MM.1S (cell line): ENCODE measurements around the gene ALDH3B1.

Source experiments
- DNase-seq: peaks from one replicate; pipeline ENCODE4 v3.0.0-alpha.2; 2015
- H2AFZ ChIP-seq: fragments of 300-600 bp; sonication (generic); 2 replicates; pipeline ENCODE4 v1.6.0; 2016; ENCODE audit warnings: antibody characterized with exemption, low read length
- H3F3A ChIP-seq: fragments of 300-600 bp; sonication (generic); 2 replicates; pipeline ENCODE4 v1.6.1; 2016; ENCODE audit warnings: mild to moderate bottlenecking, antibody characterized with exemption, low read length, moderate library complexity, mixed read lengths; ENCODE audit not compliant: insufficient read depth
- H3K27ac ChIP-seq: fragments of 300-600 bp; sonication (generic); 2 replicates; pipeline ENCODE4 v1.5.1; 2016; ENCODE audit warnings: mild to moderate bottlenecking, low read length
- H3K27me3 ChIP-seq: fragments of 300-600 bp; sonication (generic); replicated peaks from 2 replicates; pipeline ENCODE4 v1.6.0; 2016; ENCODE audit warnings: low read length; ENCODE audit not compliant: insufficient read depth
- H3K36me3 ChIP-seq: fragments of 300-600 bp; sonication (generic); replicated peaks from 2 replicates; pipeline ENCODE4 v1.6.1; 2016; ENCODE audit warnings: mild to moderate bottlenecking, low read length, mixed read lengths; ENCODE audit not compliant: insufficient read depth
- H3K4me1 ChIP-seq: fragments of 300-600 bp; sonication (generic); 2 replicates; pipeline ENCODE4 v1.6.1; 2016; ENCODE audit warnings: low read length, mixed read lengths
- H3K4me2 ChIP-seq: fragments of 300-600 bp; sonication (generic); 2 replicates; pipeline ENCODE4 v1.6.0; 2016; ENCODE audit warnings: low read depth, low read length
- H3K4me3 ChIP-seq: fragments of 300-600 bp; sonication (generic); 2 replicates; pipeline ENCODE4 v1.5.1; 2016; ENCODE audit warnings: low read length, mixed read lengths
- H3K79me2 ChIP-seq: fragments of 300-600 bp; sonication (generic); 2 replicates; pipeline ENCODE4 v1.6.1; 2016; ENCODE audit warnings: mixed run types, low read length, mixed read lengths
- H3K9ac ChIP-seq: fragments of 300-600 bp; sonication (generic); 2 replicates; pipeline ENCODE4 v1.6.1; 2016; ENCODE audit warnings: low read length, mixed read lengths
- H3K9me2 ChIP-seq: fragments of 300-600 bp; sonication (generic); replicated peaks from 2 replicates; pipeline ENCODE4 v1.6.1; 2016; ENCODE audit warnings: mild to moderate bottlenecking, low read length, mixed read lengths; ENCODE audit not compliant: insufficient read depth
- H3K9me3 ChIP-seq: fragments of 300-600 bp; sonication (generic); replicated peaks from 2 replicates; pipeline ENCODE4 v1.6.1; 2016; ENCODE audit warnings: mild to moderate bottlenecking, low read length, mixed read lengths; ENCODE audit not compliant: insufficient read depth
- H4K20me1 ChIP-seq: fragments of 300-600 bp; sonication (generic); 2 replicates; pipeline ENCODE4 v1.6.1; 2016; ENCODE audit warnings: mild to moderate bottlenecking, low read length, moderate library complexity, mixed read lengths; ENCODE audit not compliant: insufficient read depth
- CTCF ChIP-seq: fragments of 300-600 bp; sonication (generic); IDR thresholded peaks from 2 replicates; pipeline ENCODE4 v1.5.1; 2016; ENCODE audit warnings: antibody characterized with exemption, low read length, mixed read lengths
- EZH2 ChIP-seq: fragments of 300-600 bp; sonication (generic); optimal IDR thresholded peaks from 2 replicates; pipeline ENCODE3; 2017; ENCODE audit warnings: low read depth, mild to moderate bottlenecking, antibody characterized with exemption, low read length, mixed read lengths
- EZH2phosphoT487 ChIP-seq: fragments of 300-600 bp; sonication (generic); IDR thresholded peaks from 2 replicates; pipeline ENCODE4 v1.6.1; 2018; ENCODE audit warnings: antibody characterized with exemption, low read length

ALDH3B1 gene

DNA sequence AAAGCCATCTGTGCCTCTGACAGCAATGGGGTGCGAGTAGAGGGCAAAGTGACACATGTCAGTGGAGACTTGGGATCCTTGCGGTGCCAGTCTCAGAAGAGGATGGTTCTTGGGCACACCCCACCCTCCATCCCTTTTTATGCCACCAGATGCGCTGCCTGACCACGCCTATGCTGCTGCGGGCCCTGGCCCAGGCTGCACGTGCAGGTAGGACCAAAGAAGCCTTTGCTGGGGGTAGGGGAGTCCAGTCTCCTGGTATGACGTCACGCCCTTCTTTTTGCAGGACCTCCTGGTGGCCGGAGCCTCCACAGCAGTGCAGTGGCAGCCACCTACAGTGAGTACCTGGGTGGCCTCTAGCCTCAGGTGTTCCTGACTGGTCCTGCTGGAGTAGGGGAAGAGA is 21.9 kb downstream of the ALDH3B1 start:
- Histone ChIP-seq H3K4me1 (peaks cover 11% of the 10 kb centered on the region), H3K9ac (no peak overlapping the region; the same call in 1 of the 2 replicates), H4K20me1 (no peaks in the 10 kb centered on the region), H2AFZ (no peak overlapping the region), H3F3A (peaks cover 3% of the 10 kb centered on the region), H3K9me2 (no peaks in the 10 kb centered on the region), H3K27me3 (no peaks in the 10 kb centered on the region), H3K79me2 (peaks cover 53% of the 10 kb centered on the region), H3K4me2 (peak overlapping the region; percentile 62; the same call in 1 of the 2 replicates), H3K4me3 (no peak overlapping the region), H3K9me3 (no peaks in the 10 kb centered on the region), H3K27ac (no peak overlapping the region), H3K36me3 (0 out of 2 replicates have a peak, but pooled peaks cover 2% of the 10 kb centered on the region)
- no peak for DNase-seq
- TF ChIP-seq EZH2phosphoT487 = no peak
- TF ChIP-seq CTCF = no peak
- TF ChIP-seq EZH2 = no peak

- Histone ChIP-seq H3K27ac (no peak overlapping the region), H3K9me2 (no peaks in the 10 kb centered on the region), H4K20me1 (no peaks in the 10 kb centered on the region), H3K9ac (no peak overlapping the region), H3K4me2 (no peak overlapping the region), H2AFZ (no peak overlapping the region), H3K4me3 (no peak overlapping the region), H3K36me3 (0 out of 2 replicates have a peak, but pooled peaks cover 2% of the 10 kb centered on the region), H3K27me3 (no peaks in the 10 kb centered on the region), H3F3A (peaks cover 14% of the 10 kb centered on the region), H3K79me2 (peaks cover 49% of the 10 kb centered on the region), H3K9me3 (no peaks in the 10 kb centered on the region), H3K4me1 (peaks cover 13% of the 10 kb centered on the region)
- TF ChIP-seq CTCF (no peak), EZH2 (no peak), EZH2phosphoT487 (no peak)
- DNase-seq = no peak
Observed at GRCh38 chr11:68032997-68033707, 23.0 kb downstream of the ALDH3B1 start.

- Histone ChIP-seq H3K36me3 (0 out of 2 replicates have a peak, but pooled peaks cover 2% of the 10 kb centered on the region), H3K4me1 (peaks cover 18% of the 10 kb centered on the region), H3K9ac (no peak overlapping the region), H3K79me2 (peaks cover 51% of the 10 kb centered on the region), H3K4me3 (no peak overlapping the region), H3F3A (peaks cover 19% of the 10 kb centered on the region), H3K9me2 (no peaks in the 10 kb centered on the region), H3K27ac (no peak overlapping the region), H3K9me3 (no peaks in the 10 kb centered on the region), H3K27me3 (no peaks in the 10 kb centered on the region), H3K4me2 (no peak overlapping the region), H4K20me1 (no peaks in the 10 kb centered on the region), H2AFZ (no peak overlapping the region)
- no peak for TF ChIP-seq EZH2
- no peak for TF ChIP-seq EZH2phosphoT487
- no peak for TF ChIP-seq CTCF
- DNase-seq = no peak
Observed at GRCh38 chr11:68033708-68034045, 23.6 kb downstream of the ALDH3B1 start.
